CD4-positive, alpha-beta T cell treated with Interleukin-6 for 4 hours (primary cell): ENCODE results near the gene SHC2.
A peak's percentile ranks its signal among the peaks of the same experiment; 100 is the strongest.
"Not testable (repeated sequence)": the region's sequence is repeated elsewhere in the genome, so short reads cannot be mapped to it uniquely, and the experiment has no call there.

Experiments
- DNase-seq: peaks from one replicate; pipeline ENCODE4 v3.0.0-alpha.2; 2020; ENCODE audit warnings: mixed read lengths

Gene SHC2

DNA sequence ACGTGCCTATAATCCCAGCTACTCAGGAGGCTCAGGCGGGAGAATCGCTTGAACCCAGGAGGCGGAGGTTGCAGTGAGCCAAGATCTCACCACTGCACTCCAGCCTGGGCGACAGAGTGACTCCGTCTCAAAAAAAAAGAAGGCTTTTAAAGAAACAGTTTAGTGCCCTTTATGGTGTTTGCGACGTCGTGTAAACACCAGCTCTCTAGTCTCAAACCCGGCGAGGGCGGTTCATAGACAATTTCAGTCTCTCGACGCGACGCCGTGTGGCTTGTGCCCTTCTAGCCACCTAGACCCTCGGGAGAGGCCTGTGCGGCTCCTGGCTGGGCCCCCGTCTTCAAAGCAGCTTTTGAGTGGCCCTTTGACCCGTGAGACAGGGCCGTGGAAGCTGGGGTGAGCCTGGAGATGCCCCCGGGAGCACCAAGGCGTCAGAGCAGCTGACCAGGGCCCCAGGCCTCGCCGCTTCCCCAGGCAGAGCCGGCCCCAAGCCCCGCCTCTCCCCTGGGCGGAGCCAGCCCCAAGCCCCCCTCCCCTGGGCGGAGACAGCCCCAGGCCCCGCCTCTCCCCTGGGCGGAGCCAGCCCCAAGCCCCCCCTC, 30.4 kb upstream of the SHC2 start:
- no peak for DNase-seq

DNA sequence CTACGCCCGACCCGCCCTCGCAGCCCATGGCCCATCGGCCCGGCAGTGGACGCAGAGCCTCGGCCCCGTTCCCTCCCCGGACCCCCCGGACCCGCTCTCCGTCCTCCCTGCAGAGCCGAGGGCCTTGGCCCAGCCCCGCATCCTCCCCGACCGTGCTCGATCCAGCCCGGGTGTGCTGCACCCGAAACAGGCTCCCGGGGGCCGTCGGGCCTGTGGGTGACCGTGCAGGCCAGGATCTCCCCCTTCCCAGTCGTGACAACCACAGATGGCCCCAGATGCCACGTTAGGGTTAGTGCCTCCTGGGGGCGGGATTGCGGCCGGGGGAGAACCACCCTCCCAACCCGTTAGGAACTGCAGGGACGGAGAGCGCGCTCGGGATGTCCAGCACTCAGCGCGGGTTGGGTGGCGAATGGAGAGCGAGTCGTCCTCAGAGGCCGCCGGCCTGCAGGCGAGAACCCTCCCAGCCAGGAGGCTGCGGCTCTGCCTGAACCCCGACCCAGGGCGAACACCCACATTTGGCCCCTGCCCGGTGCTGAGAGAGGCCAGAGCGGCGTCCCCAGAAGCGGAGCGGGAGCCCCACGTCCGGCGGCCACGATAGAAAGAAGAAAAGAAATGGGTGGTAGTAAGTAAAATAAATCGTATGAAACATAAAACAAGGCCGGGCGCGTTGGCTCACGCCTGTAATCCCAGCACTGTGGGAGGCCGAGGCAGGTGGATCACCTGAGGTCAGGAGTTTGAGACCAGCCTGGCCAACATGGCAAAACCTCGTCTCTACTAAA, 28.8 kb upstream of the SHC2 start:
- no peak for DNase-seq

DNA sequence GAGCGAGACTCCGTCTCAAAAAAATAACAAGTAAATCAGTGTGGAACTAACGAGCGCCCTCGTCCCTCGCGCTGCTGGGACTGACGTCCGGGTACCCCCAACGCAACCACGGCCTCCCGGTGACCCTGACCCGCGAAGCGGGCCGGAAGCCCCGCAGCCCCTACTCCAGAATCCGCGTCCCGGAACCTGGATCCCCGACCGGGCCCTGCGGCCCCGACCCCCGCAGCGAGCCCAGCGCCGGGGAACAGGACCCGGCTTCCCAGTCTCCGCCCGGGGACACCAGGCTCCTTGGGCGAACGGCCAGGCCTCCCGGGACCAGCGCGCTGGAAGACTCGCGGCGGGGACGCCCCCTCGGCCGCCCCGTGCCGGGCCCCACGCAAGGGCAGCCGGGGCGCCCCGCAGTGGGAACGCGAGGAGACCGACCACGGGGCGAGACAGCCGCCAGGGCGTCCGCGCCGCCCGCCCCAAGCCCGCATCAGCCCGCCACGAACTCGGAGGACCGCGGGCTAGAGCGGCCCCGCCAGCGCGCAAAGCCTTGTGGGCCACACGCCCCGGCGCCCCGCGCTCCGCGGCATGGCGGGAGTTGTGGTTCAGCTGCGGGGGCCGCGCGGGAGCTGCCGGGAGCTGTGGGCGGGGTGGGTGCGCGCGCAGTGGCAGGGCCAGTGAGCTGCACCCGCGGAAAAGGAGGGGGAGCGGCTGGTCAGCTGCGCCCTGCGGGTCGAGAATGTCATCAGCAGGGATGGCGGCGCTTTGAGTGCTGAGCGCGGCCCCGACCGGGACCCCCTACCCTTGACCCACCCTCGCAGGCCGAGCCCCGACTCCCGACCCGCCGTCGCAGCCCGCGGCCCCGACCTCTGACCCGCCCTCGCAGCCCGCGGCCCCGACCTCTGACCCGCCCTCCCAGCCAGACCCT, 27.9 kb upstream of the SHC2 start:
- peak; percentile 96 for DNase-seq

DNA sequence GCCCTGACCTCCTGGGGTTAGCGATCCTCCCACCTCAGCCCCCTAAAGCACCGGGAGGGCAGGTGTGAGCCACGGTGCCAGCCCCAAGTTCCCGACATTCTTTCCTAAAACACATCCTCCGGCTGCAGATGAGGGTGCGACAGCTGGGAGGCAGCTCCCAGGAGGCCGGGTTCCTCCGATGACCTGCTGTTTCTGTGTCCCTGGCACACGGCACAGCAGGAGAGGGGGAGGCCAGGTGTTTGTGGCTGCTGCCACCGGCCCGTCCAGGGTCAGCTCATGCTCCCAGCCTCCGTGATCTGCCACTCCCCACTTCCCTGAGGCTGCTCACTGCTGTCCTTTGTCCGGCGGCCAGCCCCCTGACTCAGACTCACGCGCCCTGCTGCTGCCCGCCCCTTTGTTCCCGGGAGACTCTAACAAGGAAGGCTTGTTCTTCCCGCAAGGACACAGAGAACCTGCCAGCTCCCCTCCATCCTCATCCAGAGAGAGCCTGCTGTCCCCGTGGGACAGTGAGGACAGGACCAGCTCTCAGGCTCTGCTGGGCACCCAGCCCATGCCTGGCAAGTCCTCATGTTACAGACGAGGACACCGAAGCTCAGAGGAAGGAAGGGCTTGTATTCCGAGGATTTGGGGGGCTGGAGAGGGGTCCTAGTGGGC, 24.9 kb upstream of the SHC2 start:
- no peak for DNase-seq

DNA sequence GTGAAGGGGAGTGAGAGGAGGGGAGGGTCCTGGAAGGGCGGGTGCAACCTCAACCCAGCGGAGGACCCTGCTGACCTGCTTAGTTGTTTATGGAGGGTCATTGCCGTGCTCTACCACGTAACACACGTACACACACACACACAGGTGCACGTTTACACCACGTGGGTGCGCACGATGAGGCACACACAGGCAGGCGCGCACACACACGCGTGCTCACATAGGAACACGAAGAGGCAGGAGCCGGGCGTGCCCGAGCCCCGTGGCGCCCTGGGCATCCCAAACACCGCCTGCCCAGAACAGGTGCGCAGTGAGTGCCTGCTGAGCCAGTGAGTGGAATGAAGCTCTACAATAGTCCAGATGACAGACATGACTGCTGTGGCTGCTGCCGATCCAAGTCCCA, 24.2 kb upstream of the SHC2 start:
- no peak for DNase-seq

DNA sequence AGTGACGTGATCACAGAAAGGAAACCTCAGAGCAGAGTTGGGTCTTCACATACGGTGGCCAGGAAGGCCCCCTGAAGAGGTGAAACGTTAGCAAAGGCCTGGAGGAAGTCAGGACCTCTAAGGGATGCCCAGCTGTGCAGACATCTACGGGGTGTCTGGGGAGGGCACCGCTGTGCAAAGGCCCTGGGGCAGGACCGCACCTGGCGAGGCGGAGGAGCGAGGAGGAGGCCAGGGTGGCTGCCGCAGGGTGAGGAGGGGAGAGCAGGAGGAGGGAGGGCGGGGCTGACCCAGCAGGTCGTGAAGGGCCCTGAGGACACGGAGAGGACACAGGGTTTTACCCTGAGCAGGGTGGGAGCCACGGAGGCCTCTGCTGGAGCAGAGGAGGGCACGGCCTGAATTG, 23.7 kb upstream of the SHC2 start:
- DNase-seq: no peak

DNA sequence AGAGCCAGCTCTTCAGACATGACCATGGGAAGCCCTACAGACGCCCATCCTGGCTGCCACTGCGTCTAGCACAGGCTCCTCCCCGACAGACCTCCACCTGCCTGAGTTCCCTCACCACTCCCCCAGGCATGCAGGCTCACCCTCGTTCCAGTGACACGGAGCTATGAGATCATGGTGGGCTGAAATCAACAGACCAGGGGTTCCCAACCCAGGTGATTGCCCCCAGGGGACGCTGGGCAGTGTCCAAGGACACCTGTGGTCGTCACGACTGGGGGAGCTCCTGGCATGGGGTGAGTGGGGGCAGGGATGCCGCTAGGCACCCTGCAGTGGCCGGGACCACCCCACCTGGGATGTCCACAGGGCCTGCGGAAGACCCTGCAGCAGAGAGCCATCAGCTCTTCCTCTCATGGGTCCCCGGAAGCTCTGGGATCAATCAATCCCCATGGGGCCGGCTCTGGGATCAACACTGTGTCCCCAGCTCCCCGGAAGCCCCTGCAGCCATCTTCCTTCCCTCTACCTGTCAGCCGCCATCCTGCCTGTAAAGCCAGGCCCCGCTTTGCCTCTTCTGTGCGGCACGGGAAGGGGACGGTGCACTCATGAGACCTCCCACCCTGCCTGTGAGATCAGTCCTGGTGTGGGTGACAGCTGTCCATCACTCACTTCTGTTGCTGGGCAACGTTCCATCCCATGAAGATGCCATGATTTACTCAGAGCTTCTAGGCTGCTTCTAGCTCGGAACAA, 22.7 kb upstream of the SHC2 start:
- DNase-seq: no peak

DNA sequence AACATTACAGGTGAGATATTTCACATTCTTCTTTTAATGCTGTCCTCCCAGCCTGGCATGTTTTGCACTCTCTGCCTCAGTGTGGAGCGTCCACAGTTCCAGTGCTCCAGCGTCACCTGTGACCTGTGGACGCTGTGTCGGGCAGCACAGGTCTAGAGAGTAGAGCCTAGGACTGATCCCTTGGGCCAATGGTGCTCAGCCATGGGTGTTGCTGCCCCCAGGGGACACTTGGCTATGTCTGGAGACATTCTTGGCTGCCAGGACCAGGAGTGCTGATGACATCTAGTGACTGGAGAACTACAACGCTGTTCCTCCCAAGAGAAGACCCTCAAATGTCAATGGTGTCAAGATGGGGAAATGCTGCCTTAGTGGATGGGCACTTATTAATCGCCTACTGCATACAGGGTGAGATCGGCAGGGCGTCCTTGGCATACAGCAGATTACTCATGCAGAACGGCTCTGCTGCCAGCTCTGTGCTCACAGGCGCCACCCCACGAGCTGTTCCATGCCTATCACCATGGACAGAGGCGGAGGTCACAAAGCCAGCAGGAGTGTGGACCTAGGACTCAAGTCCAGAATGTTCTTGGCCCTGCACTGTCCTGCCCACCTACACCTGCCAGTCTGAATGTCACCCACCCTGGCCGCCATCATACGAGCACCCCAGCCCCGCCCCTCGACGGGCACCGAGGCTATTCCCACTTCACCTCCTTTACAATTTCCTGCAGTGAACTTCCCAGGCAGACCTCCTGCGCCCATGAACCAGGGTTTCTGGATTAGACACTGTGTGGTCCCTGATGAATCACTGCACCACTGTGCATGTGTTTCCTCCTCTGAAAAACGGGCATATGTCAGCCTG, 21.6 kb upstream of the SHC2 start:
- no peak for DNase-seq

DNA sequence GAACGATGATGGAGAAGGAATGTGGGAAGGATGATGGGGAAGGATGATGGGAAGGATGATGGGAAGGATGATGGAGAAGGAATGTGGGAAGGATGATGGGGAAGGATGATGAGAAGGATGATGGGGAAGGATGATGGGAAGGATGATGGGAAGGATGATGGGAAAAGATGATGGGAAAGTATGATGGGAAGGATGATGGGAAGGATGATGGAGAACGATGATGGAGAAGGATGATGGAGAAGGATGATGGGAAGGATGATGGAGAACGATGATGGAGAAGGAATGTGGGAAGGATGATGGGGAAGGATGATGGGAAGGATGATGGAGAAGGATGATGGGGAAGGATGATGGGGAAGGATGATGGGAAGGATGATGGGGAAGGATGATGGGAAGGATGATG, 20.3 kb upstream of the SHC2 start:
- not testable (repeated sequence) for DNase-seq

DNA sequence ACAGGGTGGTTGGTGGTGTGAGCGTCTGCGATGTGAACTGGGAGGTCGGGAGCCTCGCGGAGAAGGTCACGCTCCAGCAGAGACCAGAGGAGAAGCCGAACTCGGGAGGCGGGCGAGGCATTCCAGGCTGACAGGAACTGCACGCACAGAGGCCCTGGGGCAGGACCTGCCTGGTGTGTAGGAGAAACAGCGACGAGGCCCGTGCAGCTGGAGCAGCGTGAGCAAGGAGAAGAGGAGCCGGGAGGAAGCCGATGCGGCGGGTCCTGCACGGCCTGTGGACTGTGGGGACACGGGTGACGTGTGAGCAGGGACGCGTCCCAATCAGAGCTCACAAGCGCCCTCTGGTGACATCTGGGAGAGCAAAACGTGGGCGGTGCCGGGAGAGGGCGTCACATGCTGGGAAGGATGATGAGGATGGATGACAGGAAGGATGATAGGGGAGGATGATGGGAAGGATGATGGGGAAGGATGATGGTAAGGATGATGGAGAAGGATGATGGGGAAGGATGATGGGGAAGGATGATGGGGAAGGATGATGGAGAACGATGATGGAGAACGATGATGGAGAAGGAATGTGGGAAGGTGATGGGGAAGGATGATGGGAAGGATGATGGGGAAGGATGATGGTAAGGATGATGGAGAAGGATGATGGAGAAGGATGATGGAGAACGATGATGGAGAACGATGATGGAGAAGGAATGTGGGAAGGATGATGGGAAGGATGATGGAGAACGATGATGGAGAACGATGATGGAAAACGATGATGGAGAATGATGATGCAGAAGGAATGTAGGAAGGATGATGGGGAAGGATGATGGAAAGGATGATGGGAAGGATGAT, 19.4 kb upstream of the SHC2 start:
- DNase-seq: peak; percentile 56

DNA sequence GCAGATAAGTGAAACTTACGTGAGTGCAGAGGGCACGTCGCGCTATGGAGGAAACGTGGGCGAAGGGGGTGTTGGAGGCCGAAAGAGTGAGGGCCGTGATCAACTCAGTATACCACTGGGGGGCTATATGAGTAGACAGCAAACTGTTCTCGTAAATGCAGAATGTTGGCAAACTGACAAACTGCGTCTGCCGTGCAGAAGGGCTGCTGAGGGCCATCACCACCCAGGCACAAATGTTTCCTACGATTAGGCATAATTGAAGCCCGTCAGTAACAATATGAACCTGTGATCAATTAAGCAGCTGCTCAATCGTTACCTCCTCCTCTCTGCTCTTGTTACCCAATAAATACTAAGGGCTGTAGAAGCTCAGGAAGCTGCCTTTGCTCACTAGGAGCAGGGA, 18.1 kb upstream of the SHC2 start:
- DNase-seq: no peak

DNA sequence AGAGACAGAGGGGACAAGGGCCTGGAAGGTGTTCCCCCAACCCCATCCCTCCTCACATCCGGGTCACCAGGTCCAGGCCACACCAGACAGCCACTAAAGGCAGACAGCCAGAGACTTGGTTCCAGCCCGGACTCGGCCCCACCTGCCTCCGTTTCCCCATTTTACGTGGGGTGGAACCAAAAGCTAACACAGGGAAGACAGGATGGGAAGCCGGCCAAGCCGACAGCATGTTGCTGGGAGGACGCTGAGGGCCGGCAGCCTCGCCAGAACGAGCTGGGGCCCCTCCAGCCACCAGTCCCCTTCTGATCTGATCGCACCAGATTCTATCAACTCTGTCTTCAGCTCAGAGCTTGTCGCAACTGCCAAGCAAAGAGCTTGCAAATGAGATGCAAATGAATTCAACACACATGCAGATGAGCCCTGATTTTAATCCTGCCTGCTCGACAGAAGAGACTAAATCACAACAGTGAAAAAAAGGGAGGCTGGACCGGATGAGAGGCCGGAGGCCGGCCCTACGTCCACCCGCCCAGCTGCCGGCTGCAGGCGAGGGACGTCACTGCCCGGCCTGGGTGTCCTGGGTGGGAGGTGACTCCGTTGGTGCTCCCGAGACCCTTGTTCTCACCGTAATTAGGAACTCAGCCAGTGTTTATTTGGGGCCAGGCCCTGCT, 17.5 kb upstream of the SHC2 start:
- DNase-seq: no peak

DNA sequence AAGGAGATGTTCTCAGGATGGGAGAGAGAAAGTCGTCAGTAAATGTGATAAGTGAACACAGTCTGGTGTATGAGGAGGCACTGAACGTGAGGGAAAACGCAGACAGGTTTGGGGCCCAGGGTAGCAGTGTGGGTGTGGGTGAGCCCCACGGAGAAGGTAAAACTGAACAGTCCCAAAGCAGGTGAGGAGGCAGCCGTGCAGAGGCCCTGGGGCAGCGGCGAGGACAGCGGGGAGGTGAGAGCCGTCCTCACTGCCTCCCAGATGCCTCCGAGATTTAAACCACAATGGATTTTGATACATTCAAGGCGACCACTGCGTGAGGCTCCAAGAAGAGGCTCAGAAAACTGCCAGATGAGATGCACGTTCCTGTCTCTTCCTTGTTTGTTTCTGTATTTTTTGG, 14.5 kb upstream of the SHC2 start:
- DNase-seq: no peak

DNA sequence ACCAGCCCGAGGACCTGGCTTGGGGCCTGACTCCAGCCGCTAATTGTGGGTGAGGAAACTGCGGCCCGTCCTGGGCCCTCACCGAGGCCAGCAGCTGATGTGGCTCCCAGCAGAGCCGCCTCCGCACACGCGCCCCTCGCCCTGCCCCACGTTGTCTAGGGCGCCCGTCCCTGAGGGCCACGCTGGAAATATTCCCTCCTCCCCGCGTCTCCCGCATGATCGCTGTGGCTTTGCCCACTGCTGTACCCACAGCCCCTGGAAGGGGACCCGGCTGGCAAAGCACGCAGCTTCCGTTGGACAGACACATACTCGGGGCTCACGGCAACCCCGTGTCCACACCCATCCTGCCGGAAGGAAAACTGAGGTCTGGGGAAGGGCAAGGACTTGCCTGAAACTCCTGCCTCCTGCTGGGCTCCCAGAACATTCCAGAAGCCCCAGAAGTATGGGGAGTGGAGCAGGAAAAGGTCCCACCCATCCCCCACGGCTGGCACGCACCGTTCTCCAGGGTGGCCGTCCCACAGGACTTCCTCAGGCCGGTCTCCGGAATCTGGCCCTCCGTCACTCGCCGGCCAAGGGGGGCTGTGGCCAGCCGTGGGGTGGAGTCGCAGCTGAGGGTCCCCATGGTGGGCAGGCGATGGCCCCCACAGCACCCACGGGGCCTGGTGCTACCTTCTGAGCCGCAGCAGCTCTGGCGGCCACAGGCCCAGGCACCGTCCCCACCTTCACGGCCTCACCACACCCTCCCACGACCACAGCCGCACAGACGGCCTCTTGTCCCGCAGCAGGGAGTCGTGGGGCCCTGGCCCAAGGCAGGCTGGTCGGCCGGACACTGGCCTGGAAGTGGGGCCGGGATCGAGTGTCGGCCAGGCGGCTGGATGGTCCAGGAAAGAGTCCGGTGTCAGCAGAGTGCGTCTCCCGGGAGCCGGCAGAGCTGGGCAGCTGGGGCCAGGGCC, 13.6 kb upstream of the SHC2 start:
- DNase-seq: no peak

DNA sequence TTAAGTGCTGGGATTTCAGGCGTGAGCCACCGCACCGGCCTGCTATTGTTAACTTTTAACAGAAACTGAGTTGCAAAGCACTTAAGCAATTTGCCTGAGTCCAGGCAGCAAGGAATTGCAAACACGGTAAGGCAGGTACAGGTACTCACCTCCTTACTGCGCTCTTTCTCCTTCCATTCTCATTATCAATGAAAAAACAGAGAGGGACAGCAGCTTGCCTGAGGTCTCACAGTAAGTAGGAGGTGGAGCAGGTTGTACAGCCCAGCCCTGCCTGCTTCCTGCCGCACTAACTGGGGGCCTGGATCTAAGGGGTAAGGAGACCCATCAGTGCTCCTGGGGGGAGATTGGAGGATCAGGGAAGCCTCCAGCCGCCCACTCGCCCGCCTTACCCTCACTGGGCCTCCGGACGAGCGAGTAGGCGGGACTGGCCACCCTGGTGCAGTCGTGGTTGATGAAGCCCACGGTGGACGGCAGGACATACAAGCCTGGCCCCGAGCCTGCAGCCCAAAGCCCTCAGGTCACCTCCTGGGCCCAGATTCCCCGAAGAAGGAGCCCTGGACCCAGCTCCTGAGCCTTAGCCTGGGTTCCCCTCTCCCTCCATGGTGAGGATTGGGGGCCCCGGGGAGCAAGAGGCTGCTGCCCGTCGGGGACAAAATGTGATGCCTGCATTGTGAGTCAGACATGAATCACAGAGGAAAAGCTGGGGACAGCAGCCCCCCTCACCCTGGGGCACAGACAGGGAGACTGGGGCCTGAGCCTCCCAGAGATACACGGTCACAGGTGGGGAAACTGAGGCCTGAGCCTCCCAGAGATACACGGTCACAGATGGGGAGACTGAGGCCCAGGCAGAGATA, 11.4 kb upstream of the SHC2 start:
- no peak for DNase-seq

DNA sequence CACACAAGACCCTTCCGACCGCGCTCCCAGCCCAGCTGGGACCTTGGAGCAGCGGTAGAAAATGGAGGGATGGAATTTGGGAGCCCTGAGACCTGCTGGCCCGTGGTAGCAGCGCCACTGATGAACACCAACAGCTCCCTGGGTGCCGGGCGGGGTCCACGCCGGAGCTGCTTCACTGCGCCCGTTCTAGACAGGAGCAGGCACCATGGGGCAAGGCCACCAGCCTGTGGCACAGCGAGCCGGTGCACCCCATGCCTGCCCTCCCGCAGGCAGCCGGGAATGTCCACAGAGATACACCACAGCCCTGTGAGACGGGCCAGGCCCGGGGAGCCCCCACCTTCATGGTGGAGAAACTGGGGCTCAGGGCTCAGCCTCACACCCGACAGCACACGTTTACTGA, 9.9 kb upstream of the SHC2 start:
- no peak for DNase-seq

DNA sequence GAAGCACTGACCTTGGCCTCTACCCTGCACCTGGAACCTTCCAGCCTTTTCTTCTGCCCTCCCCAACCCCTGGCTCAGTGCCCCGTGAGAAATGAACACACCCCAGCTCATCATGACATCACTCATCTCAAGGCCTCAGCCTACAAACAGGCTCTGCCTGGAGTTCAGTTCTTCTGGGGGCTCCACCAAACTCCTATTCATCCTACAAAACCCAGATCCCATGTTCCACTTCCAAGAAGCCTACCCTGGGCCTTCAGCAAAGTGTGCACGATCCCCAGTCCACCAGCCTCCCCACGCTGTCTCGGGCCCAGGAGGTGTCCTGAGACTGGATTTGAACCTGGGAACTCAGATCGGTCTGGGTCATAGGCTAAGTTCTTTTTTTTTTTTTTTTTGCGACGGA, 9.0 kb upstream of the SHC2 start:
- no peak for DNase-seq
